Body of pancreas (tissue), 4 donors: ENCODE results near the gene C6orf89. TPM values are rescaled to one million over a fixed set of nuclear protein-coding genes. Genes with fewer than 3 reads are reported as not detected.
"Not testable (repeated sequence)": the region's sequence is repeated elsewhere in the genome, so short reads cannot be mapped to it uniquely, and the experiment has no call there.

Experiments used
- ATAC-seq: fragments of 150-250 bp; one replicate; pipeline ENCODE4 v1.9.1; 2016
- DNase-seq, 4 donors: peaks; one replicate each; pipeline ENCODE4 v3.0.0-alpha.2; 2019
- H3K27ac ChIP-seq, 4 donors: fragments of 200-600 bp; sonication (generic); 1 replicate in 3 of 4; 2 replicates in 1 of 4; pipeline versions ENCODE4 v1.5.1 to v1.6.1; 2016 to 2019; ENCODE audit warnings: mild to moderate bottlenecking in 1 of 4, mixed read lengths in 1 of 4, moderate library complexity in 1 of 4
- H3K27me3 ChIP-seq, 2 donors: fragments of 200-600 bp; sonication (generic); one replicate each; pipeline ENCODE4 v1.6.0; 2016; ENCODE audit warnings: mild to moderate bottlenecking in 1 of 2
- H3K36me3 ChIP-seq, 2 donors: fragments of 200-600 bp; sonication (generic); replicated peaks in 1 of 2; 2 replicates each; pipeline ENCODE4 v1.5.1; 2016; ENCODE audit warnings: low read depth in 2 of 2; ENCODE audit not compliant: insufficient read depth in 1 of 2
- H3K4me1 ChIP-seq: fragments of 200-600 bp; sonication (generic); one replicate; pipeline ENCODE4 v1.6.0; 2016
- H3K4me3 ChIP-seq, 2 donors: fragments of 200-600 bp; sonication (generic); 1 replicate in 1 of 2; 2 replicates in 1 of 2; pipeline ENCODE4 v1.5.1; 2016 to 2019
- H3K9me3 ChIP-seq, 3 donors: fragments of 200-600 bp; sonication (generic); 1 replicate in 2 of 3; 2 replicates in 1 of 3; pipeline ENCODE4 v1.5.1; 2016
- CTCF ChIP-seq, 7 experiments: fragments of 450-650 bp in 4 of 7; fragments of 200-600 bp in 3 of 7; sonication (generic) in 3 of 7; IDR thresholded peaks; one replicate each; pipeline ENCODE4 v1.5.1; 2016 to 2019; ENCODE audit warnings: antibody characterized with exemption in 7 of 7
- POLR2A ChIP-seq, 3 donors: fragments of 450-650 bp; IDR thresholded peaks; one replicate each; pipeline ENCODE4 v1.6.1; 2016; ENCODE audit warnings: antibody characterized with exemption in 3 of 3, mild to moderate bottlenecking in 2 of 3
- WGBS, 2 donors: methylation state at CpG; one replicate each; pipeline ENCODE4 v1.1.5; 2017; 5-methylcytosine and 5-hydroxymethylcytosine counted together
- intact Hi-C: fragments of 100-400 bp; cut with DNase I; formaldehyde crosslinking; loops from one replicate; pipeline ENCODE4 v1.15.1; 2023
- total RNA-seq, 2 donors: library from RNA; depleted of rRNA; stranded (reverse); fragments of >200 nt; gene quantifications; one replicate each; pipeline ENCODE4 v1.1.0, GENCODE V29; 2016

Gene C6orf89
- total RNA-seq, 2 donors from 2014 or later = 16.5 to 25.7 TPM

- TF ChIP-seq CTCF (IDR thresholded peaks at IDR 0.05) (no peak), POLR2A (IDR thresholded peaks at IDR 0.05) (no peak)
- Histone ChIP-seq H3K36me3 (peaks cover 0 to 2% of the 10 kb centered on the region in 2 donors), H3K4me1 (peaks cover 25% of the 10 kb centered on the region), H3K9me3 (no peaks in the 10 kb centered on the region), H3K27ac (no peak overlapping the region), H3K27me3 (no peaks in the 10 kb centered on the region), H3K4me3 (no peak overlapping the region)
- intact Hi-C loops = loop anchor here (5.0 kb wide), 1 partner anchor 87 kb away; no protein-coding TSS in a partner anchor
- DNase-seq (no peak), ATAC-seq (no peak)
- 86 to 87% methylated on average over 3 of the region's 3 CpGs for WGBS, 2 donors
These were observed 4.4 kb downstream of the C6orf89 start for GRCh38 chr6:36890112-36890663.

GRCh38 chr6:36891153-36891552 is 5.4 kb downstream of the C6orf89 start:
- not testable (repeated sequence) for H3K4me3 ChIP-seq, H3K36me3 ChIP-seq, DNase-seq, ATAC-seq, H3K27ac ChIP-seq, H3K27me3 ChIP-seq, H3K9me3 ChIP-seq
- 100% methylated on average over 2 of the region's 2 CpGs for WGBS, 2 donors
- H3K4me1 ChIP-seq = peaks cover 21% of the 10 kb centered on the region
- intact Hi-C loops = loop anchor here (5.0 kb wide), 1 partner anchor 86 kb away; no protein-coding TSS in a partner anchor

GRCh38 chr6:36893976-36894932 is 8.5 kb downstream of the C6orf89 start:
- ATAC-seq (no peak), DNase-seq (no peak)
- Histone ChIP-seq H3K4me3 (no peak overlapping the region), H3K36me3 (peaks cover 0 to 7% of the 10 kb centered on the region in 2 donors), H3K27ac (no peak overlapping the region), H3K27me3 (no peaks in the 10 kb centered on the region), H3K9me3 (peaks cover 0 to 6% (median 0%) of the 10 kb centered on the region in 3 donors), H3K4me1 (peaks cover 3% of the 10 kb centered on the region)
- TF ChIP-seq POLR2A (IDR thresholded peaks at IDR 0.05) (no peak), CTCF (IDR thresholded peaks at IDR 0.05) (no peak)
- 79 to 87% methylated on average over 8 of the region's 8 CpGs for WGBS, 2 donors
- intact Hi-C loops = loop anchor here (5.0 kb wide), 1 partner anchor 83 kb away; no protein-coding TSS in a partner anchor

GRCh38 chr6:36897609-36898008 is 11.9 kb downstream of the C6orf89 start:
- WGBS, 2 donors = 80 to 91% methylated on average over 6 of the region's 6 CpGs
- H3K4me1 ChIP-seq = no peaks in the 10 kb centered on the region
- ATAC-seq (no peak), DNase-seq (no peak)
- H3K36me3 ChIP-seq = peaks cover 5 to 14% of the 10 kb centered on the region in 2 donors
- intact Hi-C loops = no loop called here
- H3K27ac ChIP-seq = no peak overlapping the region
- TF ChIP-seq POLR2A (IDR thresholded peaks at IDR 0.05) (no peak), CTCF (IDR thresholded peaks at IDR 0.05) (peak in 2 of 7 experiments; percentile 13 to 22)
- H3K4me3 ChIP-seq = no peak overlapping the region
- H3K9me3 ChIP-seq = peaks cover 0 to 6% (median 0%) of the 10 kb centered on the region in 3 donors
- no peaks in the 10 kb centered on the region for H3K27me3 ChIP-seq

GRCh38 chr6:36904114-36904513 is 18.4 kb downstream of the C6orf89 start:
- Histone ChIP-seq H3K9me3 (no peaks in the 10 kb centered on the region), H3K27ac (no peak overlapping the region), H3K4me1 (peaks cover 39% of the 10 kb centered on the region), H3K27me3 (no peaks in the 10 kb centered on the region), H3K36me3 (peaks cover 6 to 12% of the 10 kb centered on the region in 2 donors), H3K4me3 (no peak overlapping the region)
- TF ChIP-seq CTCF (IDR thresholded peaks at IDR 0.05) (no peak), POLR2A (IDR thresholded peaks at IDR 0.05) (no peak)
- ATAC-seq (no peak), DNase-seq (no peak)
- intact Hi-C loops = no loop called here
- WGBS, 2 donors = 62 to 73% methylated on average over 4 of the region's 4 CpGs
